SK-N-SH (cell line): Measurements from ENCODE around the gene SOCS2. TPM values are rescaled to one million over a fixed set of nuclear protein-coding genes. Genes with fewer than 3 reads are reported as not detected.

Experiments used
- CTCF ChIA-PET: fragments of 300-600, 350-600 bp; formaldehyde crosslinking; extraction: SDS; loops from one replicate; lab custom pipeline; 2021; lab: Yijun Ruan, JAX
- POLR2A ChIA-PET: fragments of 350-600 bp; sonication (Branson Sonifier 250); formaldehyde crosslinking; extraction: SDS; loops from one replicate; lab custom pipeline; 2020; ENCODE audit warnings: antibody characterized with exemption, inconsistent platforms; lab: Yijun Ruan, JAX
- DNase-seq: peaks from one replicate; pipeline ENCODE4 v3.0.0; 2012
- H2AFZ ChIP-seq: fragments of 200-600 bp; sonication (generic); 2 replicates; pipeline ENCODE4 v1.8.1; 2016; ENCODE audit warnings: antibody characterized with exemption, mild to moderate bottlenecking, low read depth
- H3F3A ChIP-seq: fragments of 200-600 bp; sonication (generic); replicated peaks from 2 replicates; pipeline ENCODE3; 2016; ENCODE audit warnings: antibody characterized with exemption, mild to moderate bottlenecking; ENCODE audit not compliant: insufficient read depth
- H3K27ac ChIP-seq, 2 experiments: fragments of 200-500 bp in 1 of 2; fragments of 200-600 bp in 1 of 2; sonication (Bioruptor generic) in 1 of 2; sonication (generic), shearing (Covaris generic) in 1 of 2; 2 replicates each; pipeline versions ENCODE4 v1.5.1 to v1.6.1; 2014 to 2016; ENCODE audit warnings: low read depth in 2 of 2, inconsistent platforms in 1 of 2, low read length in 1 of 2, mild to moderate bottlenecking in 1 of 2, mixed read lengths in 1 of 2
- H3K27me3 ChIP-seq: fragments of 200-600 bp; sonication (generic), shearing (Covaris generic); 2 replicates; pipeline ENCODE4 v1.6.1; 2016; ENCODE audit warnings: mixed run types; ENCODE audit not compliant: insufficient read depth
- H3K36me3 ChIP-seq, 2 experiments: fragments of 200-500 bp in 1 of 2; fragments of 200-600 bp in 1 of 2; sonication (Bioruptor generic) in 1 of 2; sonication (generic) in 1 of 2; replicated peaks in 1 of 2; 2 replicates each; pipeline versions ENCODE3 to v1.5.1; 2014 to 2016; ENCODE audit warnings: low read length in 1 of 2, mild to moderate bottlenecking in 1 of 2; ENCODE audit not compliant: insufficient read depth in 2 of 2, control insufficient read depth in 1 of 2
- H3K4me1 ChIP-seq, 2 experiments: fragments of 200-500 bp in 1 of 2; fragments of 200-600 bp in 1 of 2; sonication (Bioruptor generic) in 1 of 2; sonication (generic), shearing (Covaris generic) in 1 of 2; 2 replicates each; pipeline versions ENCODE4 v1.5.1 to v1.6.1; 2014 to 2016; ENCODE audit warnings: low read depth in 1 of 2, low read length in 1 of 2, mixed run types in 1 of 2; ENCODE audit not compliant: insufficient read depth in 2 of 2, control insufficient read depth in 1 of 2
- H3K4me2 ChIP-seq: fragments of 200-600 bp; sonication (generic), shearing (Covaris generic); 2 replicates; pipeline ENCODE4 v1.6.1; 2017; ENCODE audit warnings: mixed run types
- H3K4me3 ChIP-seq, 2 experiments: fragments of 200-500 bp in 1 of 2; fragments of 200-600 bp in 1 of 2; sonication (Bioruptor generic) in 1 of 2; sonication (generic), shearing (Covaris generic) in 1 of 2; 2 replicates each; pipeline versions ENCODE4 v1.5.1 to v1.8.1; 2014 to 2016; ENCODE audit warnings: low read depth in 2 of 2, inconsistent platforms in 1 of 2, low read length in 1 of 2, mild to moderate bottlenecking in 1 of 2, mixed read lengths in 1 of 2, moderate library complexity in 1 of 2
- H3K79me2 ChIP-seq: fragments of 200-600 bp; sonication (generic); 2 replicates; pipeline ENCODE4 v1.8.1; 2017; ENCODE audit warnings: mild to moderate bottlenecking; ENCODE audit not compliant: insufficient read depth
- H3K9ac ChIP-seq: fragments of 200-600 bp; sonication (generic); 2 replicates; pipeline ENCODE4 v1.6.1; 2017; ENCODE audit warnings: mixed run types
- H3K9me2 ChIP-seq: fragments of 200-600 bp; sonication (generic); 2 replicates; pipeline ENCODE4 v1.6.1; 2017; ENCODE audit warnings: mixed run types
- H3K9me3 ChIP-seq: fragments of 200-600 bp; sonication (generic); 2 replicates; pipeline ENCODE4 v1.6.1; 2017; ENCODE audit warnings: mixed run types, mild to moderate bottlenecking, moderate library complexity
- H4K20me1 ChIP-seq: fragments of 200-600 bp; sonication (generic); 2 replicates; pipeline ENCODE4 v1.6.1; 2017; ENCODE audit warnings: mild to moderate bottlenecking, mixed run types; ENCODE audit not compliant: insufficient read depth
- CHD2 ChIP-seq: fragments of 150-350 bp; IDR thresholded peaks from 2 replicates; pipeline ENCODE4 v1.6.1; 2018; ENCODE audit warnings: low read length; ENCODE audit not compliant: partially characterized antibody
- ELF1 ChIP-seq: IDR thresholded peaks from 2 replicates; pipeline ENCODE4 v1.4.0; 2012
- FOSL2 ChIP-seq: IDR thresholded peaks from 2 replicates; pipeline ENCODE4 v1.4.0; 2012; ENCODE audit warnings: low read depth, mild to moderate bottlenecking, moderate library complexity, borderline replicate concordance
- FOXJ3 ChIP-seq: sonication (generic); formaldehyde crosslinking; IDR thresholded peaks from 2 replicates; pipeline ENCODE4 v1.5.1; 2020; ENCODE audit warnings: mild to moderate bottlenecking, missing genetic modification reagents
- GABPA ChIP-seq: IDR thresholded peaks from 2 replicates; pipeline ENCODE4 v1.4.0; 2012; ENCODE audit warnings: low read depth, mild to moderate bottlenecking
- GATA2 ChIP-seq: sonication (generic); formaldehyde crosslinking; IDR thresholded peaks from 2 replicates; pipeline ENCODE4 v1.5.0; 2020; ENCODE audit warnings: mild to moderate bottlenecking, missing genetic modification reagents
- IRF3 ChIP-seq: fragments of 150-350 bp; IDR thresholded peaks from 2 replicates; pipeline ENCODE4 v1.6.1; 2016; ENCODE audit warnings: mild to moderate bottlenecking, low read depth, low read length
- JUND ChIP-seq: IDR thresholded peaks from 2 replicates; pipeline ENCODE4 v1.4.0; 2012
- MAX ChIP-seq: IDR thresholded peaks from 2 replicates; pipeline ENCODE4 v1.4.0; 2012; ENCODE audit warnings: low read depth
- MEF2A ChIP-seq: IDR thresholded peaks from 2 replicates; pipeline ENCODE4 v1.4.0; 2012; ENCODE audit warnings: low read depth, borderline replicate concordance
- MXI1 ChIP-seq: IDR thresholded peaks from 2 replicates; pipeline ENCODE4 v1.6.1; 2012; ENCODE audit warnings: mild to moderate bottlenecking, low read depth, low read length, improper control_type of control experiment
- PBX3 ChIP-seq: IDR thresholded peaks from 2 replicates; pipeline ENCODE4; 2012
- RAD21 ChIP-seq: IDR thresholded peaks from 2 replicates; pipeline ENCODE4 v1.6.1; 2012; ENCODE audit warnings: mild to moderate bottlenecking, low read length
- SIN3A ChIP-seq: IDR thresholded peaks from 2 replicates; pipeline ENCODE4 v1.6.1; 2012; ENCODE audit warnings: low read depth, mild to moderate bottlenecking, low read length, moderate library complexity, borderline replicate concordance
- SMC3 ChIP-seq: IDR thresholded peaks from 2 replicates; pipeline ENCODE4 v1.6.1; 2012; ENCODE audit warnings: low read depth, low read length, improper control_type of control experiment
- TAF1 ChIP-seq: IDR thresholded peaks from 2 replicates; pipeline ENCODE4 v1.6.1; 2012; ENCODE audit warnings: low read depth, mild to moderate bottlenecking, low read length, moderate library complexity, borderline replicate concordance
- TCF12 ChIP-seq: IDR thresholded peaks from 2 replicates; pipeline ENCODE4 v1.4.0; 2012
- TEAD4 ChIP-seq: IDR thresholded peaks from 2 replicates; pipeline ENCODE4 v1.4.0; 2012; ENCODE audit warnings: mild to moderate bottlenecking, borderline replicate concordance; ENCODE audit not compliant: insufficient read depth
- USF2 ChIP-seq: fragments of 150-350 bp; IDR thresholded peaks from 2 replicates; pipeline ENCODE4 v1.6.1; 2017; ENCODE audit warnings: antibody characterized with exemption, low read length, low read depth, borderline replicate concordance
- YY1 ChIP-seq: IDR thresholded peaks from 2 replicates; pipeline ENCODE4 v1.4.0; 2012; ENCODE audit warnings: low read depth, mild to moderate bottlenecking
- WGBS: methylation state at CpG from one replicate; pipeline ENCODE4 v1.1.6; 2017; ENCODE audit warnings: low lambda C conversion rate; 5-methylcytosine and 5-hydroxymethylcytosine counted together
- polyA plus RNA-seq, 3 experiments: library from polyadenylated mRNA; depleted of rRNA; stranded (reverse); fragments of >200 nt; gene quantifications; 2 replicates each; pipeline ENCODE4 v1.2.3, GENCODE V29; 2012

Gene SOCS2
- polyA plus RNA-seq, 1 of the 3 experiments (the other 2 are of a cell fraction): 24.1 TPM

- no peak for DNase-seq
- Histone ChIP-seq H4K20me1 (no peaks in the 10 kb centered on the region), H3K27ac (no peak overlapping the region), H3K79me2 (no peaks in the 10 kb centered on the region), H3K9me3 (no peaks in the 10 kb centered on the region), H3K27me3 (no peaks in the 10 kb centered on the region), H3K9ac (no peak overlapping the region), H2AFZ (no peak overlapping the region), H3K4me1 (no peaks in the 10 kb centered on the region), H3K36me3 (no peaks in the 10 kb centered on the region), H3K9me2 (no peaks in the 10 kb centered on the region), H3F3A (no peaks in the 10 kb centered on the region), H3K4me3 (no peak overlapping the region), H3K4me2 (no peak overlapping the region)
- POLR2A ChIA-PET: no interaction called here
- 55% methylated on average over 4 of the region's 4 CpGs for WGBS
- CTCF ChIA-PET: interaction anchor here (1.0 kb wide), 1 partner anchor 10 kb away, joined by 3 read pairs; no protein-coding TSS in a partner anchor
- TF ChIP-seq FOXJ3 (no peak), MAX (no peak)
These were observed 37.1 kb downstream of the SOCS2 start for GRCh38 chr12:93609281-93610192.

- H3K9me2 ChIP-seq: no peaks in the 10 kb centered on the region
- H2AFZ ChIP-seq: no peak overlapping the region
- TF ChIP-seq TCF12 (no peak), JUND (no peak), PBX3 (no peak), ELF1 (no peak), YY1 (no peak), TAF1 (no peak), GABPA (no peak), MEF2A (no peak), FOSL2 (no peak), SIN3A (no peak), USF2 (no peak), RAD21 (no peak), TEAD4 (no peak), MXI1 (no peak), CHD2 (no peak), SMC3 (no peak), IRF3 (no peak), GATA2 (CRISPR knock-in tag) (no peak)
- ChIA-PET CTCF (interaction anchor here (1.1 to 1.2 kb wide), 2 partner anchors 17 to 488 kb away, joined by 3 read pairs; no protein-coding TSS in a partner anchor), POLR2A (no interaction called here)
- no peaks in the 10 kb centered on the region for H3K36me3 ChIP-seq
- no peak for DNase-seq
- H3K4me3 ChIP-seq: no peak overlapping the region
- no peak overlapping the region for H3K27ac ChIP-seq
- H3K27me3 ChIP-seq: no peaks in the 10 kb centered on the region
- no peak overlapping the region for H3K9ac ChIP-seq
- no peaks in the 10 kb centered on the region for H3F3A ChIP-seq
- no peaks in the 10 kb centered on the region for H4K20me1 ChIP-seq
- WGBS: 71% methylated on average over 4 of the region's 4 CpGs
- H3K79me2 ChIP-seq: no peaks in the 10 kb centered on the region
- no peaks in the 10 kb centered on the region for H3K9me3 ChIP-seq
- no peaks in the 10 kb centered on the region for H3K4me1 ChIP-seq
- H3K4me2 ChIP-seq: no peak overlapping the region
These were observed 40.3 kb downstream of the SOCS2 start for GRCh38 chr12:93612776-93613175.
